SK-N-SH treated with all-trans-retinoic acid at 6 μM for 48 hours (cell line): ENCODE measurements around the gene MAPK8.

Experiments used
- PATZ1 ChIP-seq: fragments of 250-450 bp; sonication (Bioruptor Pico); IDR thresholded peaks from 2 replicates; pipeline ENCODE4 v1.8.0; 2020; ENCODE audit warnings: mild to moderate bottlenecking, moderate library complexity, borderline replicate concordance
- POU6F1 ChIP-seq: fragments of 250-450 bp; sonication (Bioruptor Pico); IDR thresholded peaks from 2 replicates; pipeline ENCODE4 v1.8.0; 2021; ENCODE audit warnings: low read depth, mild to moderate bottlenecking, moderate library complexity, borderline replicate concordance
- SNAI2 ChIP-seq: fragments of 250-450 bp; sonication (Bioruptor Pico); IDR thresholded peaks from 2 replicates; pipeline ENCODE4 v1.5.0; 2020; ENCODE audit warnings: mild to moderate bottlenecking, moderate library complexity
- ZFP30 ChIP-seq: fragments of 450-650 bp; formaldehyde crosslinking; IDR thresholded peaks from 2 replicates; pipeline ENCODE4 v1.5.0; 2022; ENCODE audit warnings: mild to moderate bottlenecking, moderate library complexity
- ZNF565 ChIP-seq: fragments of 450-650 bp; formaldehyde crosslinking; conservative IDR thresholded peaks from 2 replicates; pipeline ENCODE4 v1.5.0; 2020; ENCODE audit warnings: low read depth, mild to moderate bottlenecking, moderate library complexity
- TF ChIP-seq, protein P1 (sequence below): fragments of 250-450 bp; sonication (Bioruptor Pico); IDR thresholded peaks from 2 replicates; pipeline ENCODE4 v1.5.1; 2020; ENCODE audit warnings: low read depth, mild to moderate bottlenecking, moderate library complexity

GRCh38 chr10:48286356-48286755 is 20.1 kb upstream of the MAPK8 start:
- TF ChIP-seq SNAI2 (CRISPR knock-in tag) (no peak), POU6F1 (CRISPR knock-in tag) (no peak), PATZ1 (CRISPR knock-in tag) (no peak), ZFP30 (CRISPR knock-in tag) (no peak), ZNF565 (CRISPR knock-in tag) (no peak)
- TF ChIP-seq, protein P1, sequence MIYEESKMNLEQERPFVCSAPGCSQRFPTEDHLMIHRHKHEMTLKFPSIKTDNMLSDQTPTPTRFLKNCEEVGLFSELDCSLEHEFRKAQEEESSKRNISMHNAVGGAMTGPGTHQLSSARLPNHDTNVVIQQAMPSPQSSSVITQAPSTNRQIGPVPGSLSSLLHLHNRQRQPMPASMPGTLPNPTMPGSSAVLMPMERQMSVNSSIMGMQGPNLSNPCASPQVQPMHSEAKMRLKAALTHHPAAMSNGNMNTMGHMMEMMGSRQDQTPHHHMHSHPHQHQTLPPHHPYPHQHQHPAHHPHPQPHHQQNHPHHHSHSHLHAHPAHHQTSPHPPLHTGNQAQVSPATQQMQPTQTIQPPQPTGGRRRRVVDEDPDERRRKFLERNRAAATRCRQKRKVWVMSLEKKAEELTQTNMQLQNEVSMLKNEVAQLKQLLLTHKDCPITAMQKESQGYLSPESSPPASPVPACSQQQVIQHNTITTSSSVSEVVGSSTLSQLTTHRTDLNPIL (CRISPR knock-in tag): no peak
